H1 (cell line): ENCODE measurements around the gene CYP27C1. TPM values are rescaled to one million over a fixed set of nuclear protein-coding genes. Genes with fewer than 3 reads are reported as not detected.

ENCODE experiments used
- CTCF ChIA-PET: fragments of 300-600 bp; sonication (Branson Sonifier 250); formaldehyde crosslinking; loops from one replicate; lab custom pipeline; 2021; ENCODE audit not compliant: partially characterized antibody; lab: Charles Lee
- POLR2A ChIA-PET: fragments of 300-600 bp; sonication (Branson Sonifier 250); formaldehyde crosslinking; loops from one replicate; lab custom pipeline; 2021; ENCODE audit warnings: inconsistent platforms; ENCODE audit not compliant: partially characterized antibody; lab: Charles Lee
- DNase-seq, 2 experiments: peaks; one replicate each; pipeline versions ENCODE4 v3.0.0 to v3.0.0-alpha.2; 2010 to 2022; ENCODE audit warnings: low spot score in 2 of 2, low read depth in 1 of 2, mixed read lengths in 1 of 2
- FAIRE-seq: peaks from 2 replicates; lab custom pipeline; 2011; peaks lifted over from hg19 to GRCh38; lab: Jason Lieb, UNC
- H2AFZ ChIP-seq: 2 replicates; pipeline ENCODE4 v1.8.1; 2012; ENCODE audit warnings: low read length, inconsistent platforms
- H2AK5ac ChIP-seq: 2 replicates; pipeline ENCODE4 v1.6.1; 2013; ENCODE audit warnings: low read depth, low read length
- H2BK120ac ChIP-seq: replicated peaks from 2 replicates; pipeline ENCODE3; 2013; ENCODE audit warnings: low read depth, low read length, inconsistent platforms
- H2BK12ac ChIP-seq: 2 replicates; pipeline ENCODE4 v1.6.1; 2013; ENCODE audit warnings: low read depth, low read length
- H2BK15ac ChIP-seq: 2 replicates; pipeline ENCODE4 v1.6.1; 2013; ENCODE audit warnings: low read length
- H2BK20ac ChIP-seq: 2 replicates; pipeline ENCODE4 v1.6.1; 2013; ENCODE audit warnings: low read length
- H2BK5ac ChIP-seq: 2 replicates; pipeline ENCODE4 v1.6.1; 2013; ENCODE audit warnings: low read depth, low read length
- H3K14ac ChIP-seq: 2 replicates; pipeline ENCODE4 v1.6.1; 2013; ENCODE audit warnings: inconsistent platforms; ENCODE audit not compliant: insufficient read length
- H3K18ac ChIP-seq: 2 replicates; pipeline ENCODE4 v1.6.1; 2013; ENCODE audit warnings: low read length; ENCODE audit errors: extremely low read depth
- H3K23ac ChIP-seq: 2 replicates; pipeline ENCODE4 v1.6.1; 2013; ENCODE audit warnings: inconsistent platforms; ENCODE audit not compliant: insufficient read length
- H3K23me2 ChIP-seq: 2 replicates; pipeline ENCODE4 v1.6.1; 2013; ENCODE audit warnings: low read depth, low read length
- H3K27ac ChIP-seq: 2 replicates; pipeline ENCODE4 v1.6.1; 2011; ENCODE audit warnings: low read depth, low read length, inconsistent platforms
- H3K27me3 ChIP-seq, 4 experiments: replicated peaks in 1 of 4; 1 replicate in 1 of 4; 2 replicates in 3 of 4; pipeline versions ENCODE4 v1.6.1 to v1.8.1; 2011 to 2013; ENCODE audit warnings: low read length in 3 of 4, mild to moderate bottlenecking in 3 of 4, inconsistent platforms in 2 of 4, mixed read lengths in 2 of 4, moderate library complexity in 1 of 4; ENCODE audit not compliant: control insufficient read depth in 3 of 4, insufficient read depth in 3 of 4; ENCODE audit errors: extremely low read depth in 1 of 4
- H3K36me3 ChIP-seq, 4 experiments: 2 replicates each; pipeline versions ENCODE4 v1.6.1 to v1.8.1; 2011 to 2013; ENCODE audit warnings: mild to moderate bottlenecking in 4 of 4, low read length in 3 of 4, moderate library complexity in 2 of 4, control low read depth in 1 of 4, inconsistent platforms in 1 of 4; ENCODE audit not compliant: insufficient read depth in 4 of 4, control insufficient read depth in 2 of 4
- H3K4ac ChIP-seq: replicated peaks from 2 replicates; pipeline ENCODE3; 2013; ENCODE audit warnings: low read length, low read depth, mixed read lengths, inconsistent platforms; ENCODE audit not compliant: insufficient read length
- H3K4me1 ChIP-seq, 4 experiments: replicated peaks in 1 of 4; 1 replicate in 1 of 4; 2 replicates in 3 of 4; pipeline versions ENCODE4 v1.6.1 to v1.8.1; 2011 to 2013; ENCODE audit warnings: low read length in 3 of 4, inconsistent platforms in 2 of 4, mixed read lengths in 1 of 4; ENCODE audit not compliant: insufficient read depth in 4 of 4, control insufficient read depth in 3 of 4
- H3K4me2 ChIP-seq, 2 experiments: 2 replicates each; pipeline versions ENCODE4 v1.6.1 to v1.8.1; 2011 to 2013; ENCODE audit warnings: low read depth in 2 of 2, low read length in 2 of 2, control low read depth in 1 of 2, inconsistent platforms in 1 of 2, mild to moderate bottlenecking in 1 of 2; ENCODE audit not compliant: insufficient read depth in 1 of 2
- H3K4me3 ChIP-seq, 4 experiments: fragments of 200-600, 300-600 bp in 1 of 4; sonication (generic), shearing (Covaris generic), sonication (Bioruptor Twin) in 1 of 4; 2 replicates each; pipeline versions ENCODE4 v1.5.1 to v1.8.1; 2011 to 2016; ENCODE audit warnings: low read length in 4 of 4, low read depth in 3 of 4, control low read depth in 2 of 4, inconsistent platforms in 2 of 4, mild to moderate bottlenecking in 2 of 4, mixed read lengths in 1 of 4, moderate library complexity in 1 of 4; ENCODE audit not compliant: insufficient read depth in 2 of 4; ENCODE audit errors: extremely low read depth in 1 of 4
- H3K56ac ChIP-seq: replicated peaks from 2 replicates; pipeline ENCODE3; 2013; ENCODE audit warnings: low read depth, mild to moderate bottlenecking, mixed read lengths, low read length, inconsistent platforms; ENCODE audit not compliant: insufficient read length
- H3K79me1 ChIP-seq: 2 replicates; pipeline ENCODE4 v1.6.1; 2013; ENCODE audit warnings: low read depth, low read length, control low read depth
- H3K79me2 ChIP-seq, 2 experiments: 2 replicates each; pipeline versions ENCODE4 v1.6.1 to v1.8.1; 2012 to 2013; ENCODE audit warnings: low read length in 2 of 2, mild to moderate bottlenecking in 2 of 2, inconsistent platforms in 1 of 2; ENCODE audit not compliant: insufficient read depth in 2 of 2, control insufficient read depth in 1 of 2
- H3K9ac ChIP-seq, 4 experiments: replicated peaks in 1 of 4; 1 replicate in 1 of 4; 2 replicates in 3 of 4; pipeline versions ENCODE4 v1.6.1 to v1.8.1; 2011 to 2013; ENCODE audit warnings: low read depth in 3 of 4, low read length in 3 of 4, control low read depth in 2 of 4, mild to moderate bottlenecking in 2 of 4, moderate library complexity in 2 of 4, inconsistent platforms in 1 of 4; ENCODE audit errors: extremely low read depth in 1 of 4
- H3K9me3 ChIP-seq, 2 experiments: 2 replicates each; pipeline versions ENCODE4 v1.6.1 to v1.8.1; 2012 to 2013; ENCODE audit warnings: mild to moderate bottlenecking in 2 of 2, moderate library complexity in 2 of 2, control low read depth in 1 of 2, inconsistent platforms in 1 of 2, low read depth in 1 of 2, low read length in 1 of 2, mixed read lengths in 1 of 2; ENCODE audit not compliant: insufficient read depth in 2 of 2
- H4K20me1 ChIP-seq, 2 experiments: replicated peaks in 1 of 2; 2 replicates each; pipeline versions ENCODE3 to v1.8.1; 2011 to 2013; ENCODE audit warnings: inconsistent platforms in 2 of 2, low read length in 2 of 2, mild to moderate bottlenecking in 1 of 2; ENCODE audit not compliant: insufficient read depth in 2 of 2, control insufficient read depth in 1 of 2
- H4K5ac ChIP-seq: 2 replicates; pipeline ENCODE4 v1.6.1; 2013; ENCODE audit warnings: low read length, low read depth, mixed read lengths, inconsistent platforms; ENCODE audit not compliant: insufficient read length
- H4K8ac ChIP-seq: 2 replicates; pipeline ENCODE4 v1.8.0; 2013; ENCODE audit warnings: mild to moderate bottlenecking, moderate library complexity, low read length, inconsistent platforms; ENCODE audit not compliant: insufficient read depth; ENCODE audit errors: extremely low read depth
- H4K91ac ChIP-seq: replicated peaks from 2 replicates; pipeline ENCODE3; 2013; ENCODE audit warnings: low read length, mixed read lengths, inconsistent platforms; ENCODE audit not compliant: insufficient read length
- BCL11A ChIP-seq, 2 experiments: IDR thresholded peaks; one replicate each; pipeline ENCODE4 v1.6.1; 2011; ENCODE audit warnings: low read depth in 2 of 2, low read length in 2 of 2, mild to moderate bottlenecking in 2 of 2
- BRCA1 ChIP-seq: IDR thresholded peaks from 2 replicates; pipeline ENCODE4 v1.6.1; 2012; ENCODE audit warnings: low read depth, low read length, improper control_type of control experiment
- CBX5 ChIP-seq: fragments of 300-800, 300-1000 bp; sonication (generic); IDR thresholded peaks from 2 replicates; pipeline ENCODE4 v1.7.1; 2016; ENCODE audit warnings: antibody characterized with exemption, low read length, low read depth
- CBX8 ChIP-seq: fragments of 300-800, 300-1000 bp; sonication (generic); IDR thresholded peaks from 2 replicates; pipeline ENCODE4 v1.7.1; 2016; ENCODE audit warnings: low read depth, low read length, borderline replicate concordance
- CREB1 ChIP-seq: IDR thresholded peaks from 2 replicates; pipeline ENCODE4 v1.6.1; 2012; ENCODE audit warnings: inconsistent platforms
- EZH2 ChIP-seq: fragments of 200-600 bp; sonication (generic); IDR thresholded peaks from 2 replicates; pipeline ENCODE4 v1.7.1; 2012; ENCODE audit warnings: low read depth, mild to moderate bottlenecking, moderate library complexity, low read length, inconsistent platforms; ENCODE audit not compliant: severe bottlenecking
- GTF2F1 ChIP-seq: IDR thresholded peaks from 2 replicates; pipeline ENCODE4 v1.6.1; 2012; ENCODE audit warnings: low read depth, low read length, improper control_type of control experiment, borderline replicate concordance
- JUND ChIP-seq: IDR thresholded peaks from 2 replicates; pipeline ENCODE4 v1.6.1; 2011; ENCODE audit warnings: mild to moderate bottlenecking, improper control_type of control experiment, low read length
- NRF1 ChIP-seq: IDR thresholded peaks from 2 replicates; pipeline ENCODE4 v1.6.1; 2011; ENCODE audit warnings: mild to moderate bottlenecking, low read depth, low read length, improper control_type of control experiment
- RBBP5 ChIP-seq: IDR thresholded peaks from 2 replicates; pipeline ENCODE4 v1.7.1; 2012; ENCODE audit warnings: low read depth, mild to moderate bottlenecking, inconsistent platforms, low read length, moderate library complexity, borderline replicate concordance
- RXRA ChIP-seq: IDR thresholded peaks from 2 replicates; pipeline ENCODE4 v1.6.1; 2011; ENCODE audit warnings: low read depth, mild to moderate bottlenecking, low read length, moderate library complexity; ENCODE audit not compliant: insufficient read depth
- SIN3A ChIP-seq, 2 experiments: IDR thresholded peaks in 1 of 2; conservative IDR thresholded peaks in 1 of 2; 2 replicates each; pipeline ENCODE4 v1.6.1; 2011 to 2012; ENCODE audit warnings: low read length in 2 of 2, improper control_type of control experiment in 1 of 2, low read depth in 1 of 2, mild to moderate bottlenecking in 1 of 2
- TAF7 ChIP-seq: optimal IDR thresholded peaks from 2 replicates; pipeline ENCODE3; 2011; ENCODE audit warnings: low read depth, mild to moderate bottlenecking, inconsistent platforms, low read length, moderate library complexity, borderline replicate concordance
- TBP ChIP-seq: IDR thresholded peaks from 2 replicates; pipeline ENCODE4 v1.6.1; 2011; ENCODE audit warnings: low read depth, low read length, improper control_type of control experiment
- ZNF274 ChIP-seq: IDR thresholded peaks from 2 replicates; pipeline ENCODE4 v1.7.0; 2012; ENCODE audit warnings: low read length, borderline replicate concordance; ENCODE audit errors: extremely low read depth
- WGBS, 2 experiments: shearing (Covaris generic) in 1 of 2; methylation state at CpG; one replicate each; pipeline versions ENCODE4 v1.1.6 to v1.1.7; 2013 to 2015; ENCODE audit warnings: low lambda C conversion rate in 2 of 2, mixed read lengths in 2 of 2, inconsistent platforms in 1 of 2, low coverage in 1 of 2, missing lambda C conversion rate in 1 of 2; ENCODE audit not compliant: insufficient replicate concordance in 2 of 2, insufficient coverage in 1 of 2, insufficient read length in 1 of 2; ENCODE audit errors: extremely low coverage in 1 of 2, missing lambda C conversion rate in 1 of 2; 5-methylcytosine and 5-hydroxymethylcytosine counted together
- polyA plus RNA-seq, 7 experiments: library from polyadenylated mRNA; depleted of rRNA in 3 of 7; stranded (reverse) in 5 of 7; unstranded in 2 of 7; fragments of >200 nt in 5 of 7; fragments of 200-250 nt in 2 of 7; gene quantifications; 1 replicate in 5 of 7; 2 replicates in 1 of 7; 4 replicates in 1 of 7; pipeline versions ENCODE4 v1.2.1 to v1.2.3, GENCODE V29; 2011 to 2013; ENCODE audit warnings: missing spikeins in 2 of 7, mixed read lengths in 2 of 7
- total RNA-seq: library from RNA; stranded (reverse); fragmentation: NEBNext Ultra II Directional; extraction: Animal tissue kit (Norgen Biotek cat#: 25700); gene quantifications from 2 replicates; pipeline ENCODE4 v1.2.1, GENCODE V29; 2021

Gene CYP27C1
- total and polyA plus RNA-seq, 2 of the 8 experiments (the other 6 are each of a cell fraction or from before 2014, with no cell fraction given) = 1.3 to 3.2 TPM

- no peaks in the 10 kb centered on the region for H4K20me1 ChIP-seq
- H4K8ac ChIP-seq = no peak overlapping the region
- H3K4ac ChIP-seq = no peak overlapping the region
- H3K4me1 ChIP-seq = peaks cover 0 to 8% (median 5%) of the 10 kb centered on the region in 4 experiments; a peak in 4 of 7 replicates
- TF ChIP-seq BCL11A (IDR thresholded peaks at IDR 0.05; ENCODE audit: low read depth in 2 of 2, low read length in 2 of 2) (no peak), JUND (no peak), TBP (no peak), ZNF274 (no peak), EZH2 (no peak), BRCA1 (no peak), NRF1 (no peak), CREB1 (no peak), TAF7 (no peak), SIN3A (conservative IDR thresholded peaks at IDR 0.05 in 1 of 2, IDR thresholded peaks at IDR 0.05 in 1 of 2; ENCODE audit: low read depth in 1 of 2, low read length in 2 of 2) (no peak), RBBP5 (no peak), CBX8 (no peak), RXRA (no peak), GTF2F1 (no peak), CBX5 (no peak)
- no peak overlapping the region for H3K18ac ChIP-seq
- CTCF ChIA-PET = interaction anchor here (1.3 to 3.2 kb wide), 5 partner anchors 15 to 85 kb away, joined by 4 to 10 read pairs (median 7); no protein-coding TSS in a partner anchor
- H2BK12ac ChIP-seq = no peak overlapping the region
- no peak overlapping the region for H2BK5ac ChIP-seq
- H2AK5ac ChIP-seq = no peak overlapping the region
- H3K27ac ChIP-seq = no peak overlapping the region
- H3K79me1 ChIP-seq = no peaks in the 10 kb centered on the region
- no peak overlapping the region for H3K4me3 ChIP-seq
- no peak for DNase-seq
- no peak overlapping the region for H3K56ac ChIP-seq
- H2BK20ac ChIP-seq = no peak overlapping the region
- no peaks in the 10 kb centered on the region for H3K27me3 ChIP-seq
- WGBS, 2 experiments = 86% methylated on average over 2 of the region's 2 CpGs; no CpG with 5 or more reads in 1 of the 2 experiments
- H2AFZ ChIP-seq = no peak overlapping the region
- no peak overlapping the region for H3K9ac ChIP-seq
- no peak overlapping the region for H4K91ac ChIP-seq
- POLR2A ChIA-PET = no interaction called here
- no peak overlapping the region for H2BK15ac ChIP-seq
- no peak overlapping the region for H3K4me2 ChIP-seq
- no peak for FAIRE-seq
- H3K23me2 ChIP-seq = no peaks in the 10 kb centered on the region
- no peak overlapping the region for H3K14ac ChIP-seq
- no peak overlapping the region for H2BK120ac ChIP-seq
- H3K36me3 ChIP-seq = no peaks in the 10 kb centered on the region
- H3K23ac ChIP-seq = no peak overlapping the region
- no peak overlapping the region for H4K5ac ChIP-seq
- peaks cover 0 to 9% of the 10 kb centered on the region in 2 experiments; a peak in 2 of 4 replicates for H3K9me3 ChIP-seq
- H3K79me2 ChIP-seq = no peaks in the 10 kb centered on the region
These were observed 64.2 kb downstream of the CYP27C1 start for GRCh38 chr2:127155947-127156346.
